HG03521 (cell line): ENCODE results near the gene PPP1R3G.

ENCODE experiments used
- ATAC-seq: cut with Tn5 transposase; IDR thresholded peaks from one replicate; pipeline ENCODE4 v1.9.1; 2021; ENCODE audit warnings: mild to moderate bottlenecking, moderate library complexity; ENCODE audit not compliant: unreplicated experiment

PPP1R3G gene

DNA sequence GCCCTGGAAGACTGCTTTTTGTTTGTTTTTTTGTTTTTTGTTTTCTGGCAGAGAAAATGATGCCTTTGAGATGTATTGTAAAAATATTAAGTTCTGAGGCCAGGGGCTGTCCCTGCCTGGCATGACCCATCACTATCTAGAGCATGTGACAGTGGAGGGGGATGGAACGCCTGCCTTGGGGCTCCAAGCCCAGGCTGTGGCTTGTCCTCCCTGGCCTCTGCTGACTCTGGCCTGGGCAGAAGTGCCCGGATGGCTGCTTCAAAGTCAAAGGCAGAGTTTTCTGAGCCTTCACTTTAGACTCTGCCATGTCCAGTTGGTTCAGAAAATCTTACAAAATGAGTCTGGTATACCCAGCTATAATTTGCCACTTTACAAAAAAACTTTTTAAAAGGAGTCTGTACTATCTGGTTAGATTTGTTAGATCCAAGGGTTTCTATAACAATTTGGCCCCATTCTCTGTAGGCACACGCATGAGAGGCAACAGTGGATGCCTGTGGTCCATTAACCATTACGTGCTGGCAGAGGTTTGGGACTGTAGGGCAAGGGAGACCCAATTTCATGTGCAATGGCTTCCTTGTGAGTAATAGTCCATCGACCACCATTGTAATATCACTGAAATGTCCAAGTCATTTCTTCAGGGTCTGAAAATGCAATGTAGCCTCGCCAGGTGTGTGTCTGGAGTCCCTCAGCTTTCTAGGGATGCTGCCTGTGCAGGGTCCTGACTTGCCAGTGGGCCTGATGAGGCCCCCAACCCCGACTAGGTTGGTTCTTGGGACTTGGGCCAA is 8.3 kb downstream of the PPP1R3G start:
- no peak for ATAC-seq

GRCh38 chr6:5094327-5094726 is 9.2 kb downstream of the PPP1R3G start:
- no peak for ATAC-seq

GRCh38 chr6:5095236-5095635 is 10.1 kb downstream of the PPP1R3G start:
- ATAC-seq = peak; percentile 69

DNA sequence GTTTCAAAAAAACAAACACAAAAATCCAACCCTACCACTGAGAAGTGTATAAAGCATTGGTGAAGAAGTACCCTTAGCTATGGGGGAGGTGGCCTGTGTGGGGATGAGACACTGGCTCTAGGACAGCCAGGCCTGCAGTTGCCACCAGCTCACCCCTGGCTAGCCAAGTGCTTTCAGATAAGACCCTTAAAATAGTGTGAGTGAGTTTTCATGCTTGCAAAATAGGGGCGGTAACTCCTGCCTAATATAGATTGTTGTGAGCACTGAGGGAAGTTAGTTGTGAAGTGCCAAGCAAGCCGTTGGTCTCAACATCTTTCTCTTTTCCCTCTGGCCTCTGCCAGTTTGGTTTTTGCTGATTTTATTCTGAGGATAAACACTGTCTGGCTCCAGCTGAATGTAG is 11.3 kb downstream of the PPP1R3G start:
- no peak for ATAC-seq

GRCh38 chr6:5098501-5099270 is 13.5 kb downstream of the PPP1R3G start:
- no peak for ATAC-seq

DNA sequence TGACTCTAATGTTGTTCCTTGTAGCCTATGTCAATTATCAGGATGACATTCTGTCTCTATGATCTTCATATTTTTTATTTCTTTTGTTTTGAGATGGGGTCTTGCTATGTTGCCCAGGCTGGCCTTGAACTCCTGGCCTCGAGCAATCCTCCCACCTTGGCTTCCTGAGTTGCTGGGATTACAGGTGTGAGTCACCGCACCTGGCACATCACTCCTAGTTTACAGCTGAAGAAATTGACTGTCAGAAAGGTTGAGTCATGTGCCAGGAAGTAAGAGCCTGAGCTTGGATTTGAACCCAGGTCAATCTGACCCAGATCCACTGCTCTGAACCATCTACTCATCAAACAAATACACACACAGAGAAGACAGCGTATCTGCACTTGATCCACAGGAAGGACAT is 14.4 kb downstream of the PPP1R3G start:
- ATAC-seq = no peak

DNA sequence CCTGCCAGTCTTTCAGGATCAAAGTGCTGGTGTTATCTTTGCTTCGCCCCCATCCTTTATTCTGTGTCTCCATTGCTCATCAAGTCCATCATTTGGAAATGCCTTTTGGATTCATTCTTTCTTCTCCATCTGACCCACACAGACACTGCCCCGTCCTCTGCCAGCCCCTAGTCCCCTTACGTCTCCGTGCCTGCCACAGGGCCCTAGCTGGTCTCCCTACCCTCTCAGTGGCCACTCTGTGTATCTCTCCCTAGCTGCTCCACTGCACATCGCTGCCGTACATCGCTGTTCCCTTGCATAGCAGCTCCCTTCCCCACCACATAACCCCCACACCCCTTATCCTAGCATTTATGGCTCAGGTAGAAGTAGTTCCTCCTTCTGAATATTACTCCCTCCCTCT is 15.7 kb downstream of the PPP1R3G start:
- no peak for ATAC-seq

- no peak for ATAC-seq
These were observed 17.3 kb downstream of the PPP1R3G start for GRCh38 chr6:5102267-5102970.

GRCh38 chr6:5103250-5103649 is 18.1 kb downstream of the PPP1R3G start:
- no peak for ATAC-seq

GRCh38 chr6:5104667-5105066 is 19.5 kb downstream of the PPP1R3G start:
- no peak for ATAC-seq

- ATAC-seq = no peak
These were observed 20.0 kb downstream of the PPP1R3G start for GRCh38 chr6:5105146-5105545.

- no peak for ATAC-seq
These were observed 22.2 kb downstream of the PPP1R3G start for GRCh38 chr6:5107341-5107740.

DNA sequence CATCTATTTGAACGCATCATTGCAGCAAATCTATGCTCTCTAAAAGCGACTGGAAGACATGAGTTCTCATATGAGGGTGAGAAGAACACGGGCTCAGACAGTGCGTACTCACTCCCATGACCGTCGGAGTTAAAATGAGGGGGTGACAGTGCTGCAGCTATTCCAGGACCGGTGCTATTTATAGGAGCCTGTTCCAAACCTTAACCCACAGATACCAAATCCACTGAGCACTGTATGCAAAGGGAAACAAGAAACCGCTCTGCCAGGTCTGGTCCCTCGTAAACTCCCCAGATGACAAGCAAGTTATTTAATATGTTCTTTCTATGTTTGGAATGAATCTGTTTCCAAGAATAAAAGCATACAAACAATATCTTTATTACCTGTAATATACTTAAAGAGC is 22.9 kb downstream of the PPP1R3G start:
- no peak for ATAC-seq

- ATAC-seq = no peak
These were observed 23.5 kb downstream of the PPP1R3G start for GRCh38 chr6:5108536-5109150.

- no peak for ATAC-seq
These were observed 24.3 kb downstream of the PPP1R3G start for GRCh38 chr6:5109436-5109835.

GRCh38 chr6:5110246-5110645 is 25.1 kb downstream of the PPP1R3G start:
- ATAC-seq = no peak

DNA sequence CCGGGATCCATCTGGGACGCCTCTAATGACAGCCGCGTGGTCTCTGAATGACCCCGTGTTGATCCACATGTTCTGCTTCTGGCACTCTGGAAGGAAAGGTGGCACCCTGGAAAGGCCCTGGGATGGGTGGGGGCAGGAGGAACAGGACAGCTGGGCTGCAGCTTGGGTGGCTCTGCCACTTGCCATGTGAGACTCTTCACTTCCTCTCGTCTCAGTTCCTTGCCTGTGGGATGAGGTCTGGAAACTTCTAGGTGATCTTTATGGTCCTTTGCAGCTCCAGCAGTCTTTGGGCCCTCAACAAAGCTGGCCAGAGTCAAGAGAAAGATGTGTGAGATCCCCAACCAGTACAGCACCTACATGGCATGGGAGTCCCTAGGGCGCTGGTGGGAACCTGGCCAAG is 26.5 kb downstream of the PPP1R3G start:
- ATAC-seq = no peak

DNA sequence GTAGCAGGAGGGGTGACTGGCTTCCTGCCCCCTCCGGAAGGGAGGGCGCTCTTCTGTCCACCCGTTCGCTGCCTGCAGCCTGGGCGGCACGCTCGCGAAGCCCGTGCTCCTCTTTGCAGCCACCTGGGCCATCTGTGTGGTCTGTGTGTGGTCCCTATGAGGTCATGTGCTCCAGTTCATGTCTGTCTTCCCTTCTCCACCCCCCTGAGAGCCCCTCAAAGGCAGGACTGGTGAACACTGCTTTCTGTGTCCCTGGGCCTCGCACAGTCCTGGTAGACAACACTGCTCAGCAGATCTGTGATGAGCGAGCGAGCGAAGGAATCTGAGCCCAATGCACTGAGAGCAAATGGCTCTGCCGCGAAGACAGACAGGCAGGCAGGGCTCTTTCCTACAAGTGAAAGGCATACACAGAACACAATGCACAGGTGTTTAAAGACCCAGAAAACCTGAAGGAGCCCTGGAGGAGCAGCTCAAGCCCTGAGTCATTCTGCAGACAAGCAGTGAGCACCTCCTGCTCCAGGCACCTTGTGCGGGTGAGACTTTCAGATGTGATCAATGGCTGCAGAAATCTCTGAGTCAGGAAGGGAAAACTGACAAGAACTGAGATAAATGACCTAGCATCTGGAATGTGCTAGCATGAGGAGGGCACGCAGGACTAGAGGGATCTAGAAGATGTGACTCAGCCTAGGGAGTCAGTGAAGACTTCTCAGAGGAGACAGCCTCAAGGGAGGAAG is 27.1 kb downstream of the PPP1R3G start:
- no peak for ATAC-seq

GRCh38 chr6:5113096-5113495 is 28.0 kb downstream of the PPP1R3G start:
- no peak for ATAC-seq

GRCh38 chr6:5115168-5115567 is 30.0 kb downstream of the PPP1R3G start:
- ATAC-seq = no peak
